SKM-1 (cell line): ENCODE results near the gene KCTD21.

Experiments used
- DNase-seq: peaks from one replicate; lab custom pipeline; 2025; ENCODE audit not compliant: unreplicated experiment; lab: John Stamatoyannopoulos, UW

The KCTD21 gene

GRCh38 chr11:78219493-78220217 lies 31.2 kb upstream of the KCTD21 start:
- no peak for DNase-seq

DNA sequence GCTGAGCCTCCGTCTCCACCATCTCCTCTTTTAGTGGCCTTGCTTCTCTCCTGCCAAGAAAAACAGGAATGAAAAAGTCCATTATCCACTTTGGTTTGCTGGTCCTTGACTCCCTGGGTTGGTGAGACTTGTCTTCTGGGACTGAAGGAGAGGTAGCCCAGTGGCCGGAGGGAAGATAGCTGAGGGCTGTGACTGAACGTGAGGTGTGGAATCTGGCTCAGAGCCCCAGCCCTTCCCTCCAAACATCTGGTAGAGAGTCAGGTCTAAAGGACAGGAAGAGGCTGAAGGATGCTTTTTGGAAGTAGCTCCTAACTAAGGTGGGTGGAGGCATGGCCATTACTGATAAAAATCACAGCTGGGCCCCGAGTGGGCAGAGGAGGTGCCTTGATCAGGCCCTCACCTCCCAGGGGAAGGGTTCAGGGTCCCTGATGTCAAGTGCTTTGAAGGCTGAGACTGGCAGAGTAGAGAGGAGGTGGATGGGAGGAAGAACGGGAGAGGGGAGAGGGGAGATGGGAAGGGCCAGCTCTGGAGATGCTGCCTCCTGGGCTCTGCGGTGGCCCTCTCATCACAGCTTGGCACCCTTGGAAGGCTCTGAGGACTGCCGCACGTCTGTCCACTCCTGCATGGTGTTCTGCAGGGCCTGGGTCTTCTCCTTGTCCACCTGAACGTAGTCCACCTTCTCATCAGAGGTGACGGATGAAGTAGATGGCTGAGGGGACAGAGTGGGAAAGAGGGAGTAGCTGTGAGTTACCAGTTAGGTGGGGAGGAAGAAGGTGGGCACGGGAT lies 30.5 kb upstream of the KCTD21 start:
- no peak for DNase-seq

GRCh38 chr11:78217650-78218541 lies 29.5 kb upstream of the KCTD21 start:
- DNase-seq: no peak

DNA sequence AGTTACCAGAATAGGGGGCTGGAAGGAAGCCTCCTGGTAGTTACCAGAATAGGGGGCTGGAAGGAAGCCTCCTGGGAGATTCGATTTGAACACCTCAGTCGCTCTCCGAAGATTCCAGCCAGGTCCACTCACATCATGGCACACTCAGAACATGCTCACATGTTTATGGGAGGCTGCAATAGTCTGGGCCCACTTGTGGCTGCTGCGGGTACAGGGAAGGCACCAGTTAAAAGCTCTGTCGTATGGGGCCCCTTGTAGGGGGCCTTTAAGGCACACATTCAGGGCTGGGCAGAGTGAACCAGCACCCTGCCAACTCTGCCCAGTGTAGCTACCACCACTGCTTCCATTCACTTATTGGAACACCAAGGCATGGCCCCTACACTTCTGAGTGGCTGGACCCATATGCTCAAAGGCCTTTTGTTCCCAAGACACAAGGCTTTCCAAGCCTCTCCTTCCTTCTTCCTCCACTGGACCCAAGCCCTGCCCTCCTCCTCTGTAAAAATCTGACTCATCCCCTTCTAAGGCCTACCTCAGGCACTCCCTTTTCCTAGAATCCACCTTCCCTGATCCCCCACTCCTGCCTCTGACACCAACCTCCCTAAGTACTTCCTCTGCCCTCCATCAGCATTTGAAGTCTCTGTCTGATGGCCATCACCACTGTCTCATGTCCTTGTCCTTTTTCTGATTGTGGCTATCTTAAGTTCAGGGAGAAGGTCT lies 28.3 kb upstream of the KCTD21 start:
- no peak for DNase-seq

DNA sequence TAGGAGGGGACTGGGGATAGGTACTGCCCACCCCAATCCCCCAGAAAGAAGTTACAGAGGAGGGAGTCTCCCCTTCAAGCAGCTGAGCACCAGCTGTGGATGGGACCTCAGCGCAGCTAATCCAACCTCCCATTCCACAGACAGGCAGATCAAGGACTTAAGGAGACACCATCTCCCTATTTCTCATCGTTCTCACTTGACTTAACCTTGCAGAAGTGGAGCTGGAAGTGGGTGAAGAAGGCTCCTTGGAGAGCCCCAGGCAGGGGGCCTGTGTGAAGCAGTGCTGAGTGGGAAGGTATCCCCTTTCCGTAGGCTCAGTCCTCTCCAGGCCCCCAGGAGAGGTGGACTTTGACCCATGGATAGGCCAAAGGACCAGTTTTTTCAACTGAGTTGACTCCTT lies 27.6 kb upstream of the KCTD21 start:
- DNase-seq: no peak

GRCh38 chr11:78214331-78215194 lies 26.1 kb upstream of the KCTD21 start:
- DNase-seq: no peak

GRCh38 chr11:78213526-78214330 lies 25.3 kb upstream of the KCTD21 start:
- DNase-seq: no peak

DNA sequence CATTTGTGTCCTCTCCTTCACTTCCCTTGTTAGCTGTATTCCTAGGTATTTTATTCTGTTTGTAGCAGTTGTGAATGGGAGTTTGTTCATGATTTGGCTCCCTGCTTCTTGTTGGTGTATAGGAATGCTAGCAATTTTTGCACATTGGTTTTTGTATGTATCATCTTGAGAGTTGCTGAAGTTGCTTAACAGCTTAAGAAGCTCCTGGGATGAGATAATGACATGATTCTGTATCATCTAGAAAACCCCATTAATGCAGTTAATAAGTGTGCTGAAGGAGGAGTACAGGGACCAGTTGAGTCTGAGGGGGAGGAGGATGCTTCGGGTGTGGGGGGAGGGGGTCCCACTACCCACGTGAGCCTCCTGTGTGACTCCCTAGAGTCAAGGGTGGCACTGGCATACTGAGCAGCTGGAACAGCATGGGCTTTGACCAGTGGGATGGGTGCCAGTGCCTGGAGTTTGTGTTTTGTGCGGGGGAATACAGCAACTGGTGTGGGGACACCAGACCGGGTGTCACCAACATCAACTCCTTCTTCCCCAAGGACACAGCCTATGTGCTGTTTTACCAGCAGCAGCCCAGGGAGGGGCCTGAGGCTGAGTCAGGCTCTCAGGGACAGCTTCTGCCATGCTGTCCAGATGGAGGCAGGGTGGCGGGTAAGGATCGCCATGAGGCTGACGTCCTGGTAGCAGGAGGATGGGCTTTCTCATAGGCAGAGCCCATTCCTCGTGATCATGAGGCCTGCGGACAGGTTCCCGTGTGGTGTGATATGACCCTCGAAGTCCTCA lies 24.4 kb upstream of the KCTD21 start:
- DNase-seq: no peak

DNA sequence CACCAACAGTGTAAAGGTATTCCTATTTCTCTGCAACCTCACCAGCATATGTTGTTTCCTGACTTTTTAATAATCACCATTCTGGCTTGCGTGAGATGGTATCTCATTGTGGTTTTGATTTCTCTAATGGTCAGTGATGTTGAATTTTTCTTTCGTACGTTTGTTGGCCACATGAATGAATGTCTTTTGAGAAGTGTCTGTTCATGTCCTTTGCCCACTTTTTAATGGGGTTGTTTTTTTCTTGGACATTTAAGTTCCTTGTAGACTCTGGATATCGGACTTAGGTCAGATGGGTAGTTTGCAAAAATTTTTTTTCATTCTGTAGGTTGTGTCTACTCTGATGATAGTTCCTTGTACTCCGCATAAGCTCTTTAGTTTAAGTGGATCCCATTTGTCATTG lies 23.1 kb upstream of the KCTD21 start:
- no peak for DNase-seq

DNA sequence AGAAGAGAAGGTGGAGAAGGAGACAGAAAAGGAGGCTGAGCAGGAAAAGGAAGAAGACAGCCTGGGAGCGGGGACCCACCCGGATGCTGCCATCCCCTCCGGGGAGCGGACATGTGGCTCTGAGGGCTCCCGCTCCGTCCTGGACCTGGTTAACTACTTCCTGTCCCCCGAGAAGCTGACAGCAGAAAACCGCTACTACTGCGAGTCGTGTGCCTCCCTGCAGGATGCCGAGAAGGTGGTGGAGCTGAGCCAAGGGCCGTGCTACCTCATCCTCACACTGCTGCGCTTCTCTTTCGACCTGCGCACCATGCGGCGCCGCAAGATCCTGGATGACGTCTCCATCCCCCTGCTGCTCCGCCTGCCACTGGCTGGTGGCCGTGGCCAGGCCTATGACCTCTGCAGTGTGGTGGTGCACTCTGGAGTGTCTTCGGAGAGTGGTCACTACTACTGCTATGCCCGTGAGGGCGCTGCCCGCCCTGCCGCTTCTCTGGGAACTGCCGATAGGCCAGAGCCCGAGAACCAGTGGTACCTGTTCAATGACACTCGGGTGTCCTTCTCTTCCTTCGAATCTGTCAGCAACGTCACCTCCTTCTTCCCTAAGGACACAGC lies 21.7 kb upstream of the KCTD21 start:
- no peak for DNase-seq

DNA sequence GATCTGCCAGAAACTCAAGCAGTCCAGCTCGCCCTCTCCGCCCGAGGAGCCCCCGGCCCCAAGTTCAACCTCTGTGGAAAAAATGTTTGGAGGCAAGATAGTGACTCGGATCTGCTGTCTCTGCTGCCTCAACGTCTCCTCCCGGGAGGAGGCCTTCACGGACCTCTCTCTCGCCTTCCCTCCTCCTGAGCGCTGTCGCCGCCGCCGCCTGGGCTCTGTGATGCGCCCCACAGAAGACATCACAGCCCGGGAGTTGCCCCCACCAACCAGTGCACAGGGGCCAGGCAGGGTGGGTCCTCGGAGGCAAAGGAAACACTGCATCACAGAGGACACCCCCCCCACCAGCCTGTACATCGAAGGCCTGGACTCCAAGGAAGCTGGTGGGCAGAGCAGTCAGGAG lies 21.1 kb upstream of the KCTD21 start:
- DNase-seq: no peak

GRCh38 chr11:78208257-78209165 lies 20.1 kb upstream of the KCTD21 start:
- no peak for DNase-seq

GRCh38 chr11:78207532-78208256 lies 19.3 kb upstream of the KCTD21 start:
- DNase-seq: no peak

- DNase-seq: no peak
These were observed 17.3 kb upstream of the KCTD21 start for GRCh38 chr11:78205691-78206090.

DNA sequence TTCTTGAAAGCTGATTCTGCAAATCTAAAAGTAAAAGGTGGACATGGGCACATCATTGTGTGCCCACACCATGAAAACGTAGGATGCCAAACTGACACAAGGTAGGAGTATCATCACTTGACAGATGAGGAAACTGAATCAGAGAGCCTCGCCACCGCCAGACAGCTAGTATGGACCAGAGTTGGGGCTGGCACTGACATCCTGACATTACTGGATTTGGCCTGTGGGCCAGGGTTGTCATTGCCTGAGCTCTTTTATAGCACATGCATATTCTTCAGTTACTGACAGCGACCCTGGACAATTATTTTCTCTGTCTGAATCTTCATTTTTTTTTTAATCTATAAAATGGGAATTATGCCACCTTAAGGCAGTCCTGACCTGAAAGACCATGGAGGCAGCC lies 16.8 kb upstream of the KCTD21 start:
- DNase-seq: no peak

DNA sequence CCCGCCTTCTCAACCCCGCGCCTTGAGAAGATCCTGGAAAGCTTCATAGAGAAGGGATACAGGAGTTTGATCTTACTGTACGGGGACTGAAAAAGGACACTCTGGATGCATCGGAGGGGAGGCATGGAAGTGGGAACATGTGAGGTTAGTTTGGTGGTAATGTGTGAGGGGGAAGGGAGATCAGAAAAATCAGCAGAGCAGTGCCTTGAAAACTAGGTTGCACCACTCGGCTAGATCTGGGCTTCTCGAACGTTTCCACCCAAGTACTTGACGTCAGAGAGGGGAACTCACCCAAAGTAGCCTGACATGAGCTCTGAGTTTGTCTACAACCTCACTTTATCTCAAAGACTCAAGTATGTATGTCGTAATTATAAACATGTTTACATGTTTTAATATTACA lies 14.8 kb upstream of the KCTD21 start:
- DNase-seq: no peak
